Measurements from ENCODE around the gene PALD1. TPM values are rescaled to one million over a fixed set of nuclear protein-coding genes. Genes with fewer than 3 reads are reported as not detected.

PALD1 gene
- total and polyA plus RNA-seq, 9 of the 15 experiments (the other 6 are each of a cell fraction or from before 2014, with no cell fraction given): 0.03 to 0.29 (median 0.09) TPM; not detected in 2

GRCh38 chr10:70478191-70479164 is at the start of gene PALD1 (continued):
- 0 out of 4 replicates have a peak, but pooled peaks of 1 of the 2 experiments have one; percentile 62 for TF ChIP-seq UBTF (IDR thresholded peaks at IDR 0.05; ENCODE audit: borderline replicate concordance in 1 of 2, low read depth in 2 of 2, low read length in 2 of 2)
- TF ChIP-seq ELK3 (CRISPR knock-in tag; IDR thresholded peaks at IDR 0.05): no peak
- TF ChIP-seq ZNF324 (CRISPR knock-in tag; IDR thresholded peaks at IDR 0.05): no peak
- no peak for TF ChIP-seq DNMT1 (IDR thresholded peaks at IDR 0.05)
- TF ChIP-seq ARHGAP35 (IDR thresholded peaks at IDR 0.05; ENCODE audit: partially characterized antibody): no peak
- TF ChIP-seq CTCFL (IDR thresholded peaks at IDR 0.05; ENCODE audit: borderline replicate concordance, insufficient read depth, low read depth, low read length, poor library complexity, severe bottlenecking): no peak
- peak; percentile 97 for TF ChIP-seq HDAC6 (IDR thresholded peaks at IDR 0.05; ENCODE audit: low read depth, low read length)
- TF ChIP-seq NFIC (IDR thresholded peaks at IDR 0.05): 0 out of 2 replicates have a peak, but pooled peaks have one; percentile 4
- TF ChIP-seq NFATC3 (IDR thresholded peaks at IDR 0.05): peak; percentile 34; the same call in 1 of the 2 replicates
- TF ChIP-seq CBFB (CRISPR knock-in tag; IDR thresholded peaks at IDR 0.05): no peak
- peak; percentile 52 for TF ChIP-seq PKNOX1 (IDR thresholded peaks at IDR 0.05)
- TF ChIP-seq RBM14 (IDR thresholded peaks at IDR 0.05; ENCODE audit: borderline replicate concordance, insufficient read depth, low read depth, low read length): 0 out of 2 replicates have a peak, but pooled peaks have one; percentile 25
- no peak for TF ChIP-seq ZBTB12 (CRISPR knock-in tag; IDR thresholded peaks at IDR 0.05)
